H1 (cell line): ENCODE data around the gene EVA1C. TPM values are rescaled to one million over a fixed set of nuclear protein-coding genes. Genes with fewer than 3 reads are reported as not detected.

Experiments used
- RBBP5 ChIP-seq: IDR thresholded peaks from 2 replicates; pipeline ENCODE4 v1.7.1; 2012; ENCODE audit warnings: low read depth, mild to moderate bottlenecking, inconsistent platforms, low read length, moderate library complexity, borderline replicate concordance
- TAF7 ChIP-seq: optimal IDR thresholded peaks from 2 replicates; pipeline ENCODE3; 2011; ENCODE audit warnings: low read depth, mild to moderate bottlenecking, inconsistent platforms, low read length, moderate library complexity, borderline replicate concordance
- polyA plus RNA-seq, 7 experiments: library from polyadenylated mRNA; depleted of rRNA in 3 of 7; stranded (reverse) in 5 of 7; unstranded in 2 of 7; fragments of >200 nt in 5 of 7; fragments of 200-250 nt in 2 of 7; gene quantifications; 1 replicate in 5 of 7; 2 replicates in 1 of 7; 4 replicates in 1 of 7; pipeline versions ENCODE4 v1.2.1 to v1.2.3, GENCODE V29; 2011 to 2013; ENCODE audit warnings: missing spikeins in 2 of 7, mixed read lengths in 2 of 7
- total RNA-seq: library from RNA; stranded (reverse); fragmentation: NEBNext Ultra II Directional; extraction: Animal tissue kit (Norgen Biotek cat#: 25700); gene quantifications from 2 replicates; pipeline ENCODE4 v1.2.1, GENCODE V29; 2021

Gene EVA1C
- total and polyA plus RNA-seq, 2 of the 8 experiments (the other 6 are each of a cell fraction or from before 2014, with no cell fraction given): 2.6 to 3.6 TPM

DNA sequence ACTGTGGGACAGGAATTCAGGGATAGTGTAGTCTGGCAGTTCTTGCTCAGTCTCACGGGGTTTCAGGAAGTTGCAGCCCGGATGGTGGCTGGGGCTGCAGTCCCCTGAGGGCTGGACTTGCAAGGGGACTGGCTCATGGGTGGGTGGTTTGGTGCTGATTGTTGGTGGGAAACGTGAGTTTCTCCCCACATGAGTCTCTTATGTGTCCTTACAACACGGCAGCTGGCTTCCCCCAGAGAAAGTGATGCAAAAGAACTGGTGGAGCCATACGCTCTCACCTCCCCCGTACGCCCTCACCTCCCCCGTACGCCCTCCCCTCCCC lies 64.9 kb downstream of the EVA1C start (continued):
- TF ChIP-seq RBBP5: no peak
- no peak for TF ChIP-seq TAF7
- TF ChIP-seq, all 59 proteins: peak for 0
